Measurements from ENCODE around the gene GHRHR.

GRCh38 chr7:30933124-30933974 is 30.4 kb upstream of the GHRHR start:
- TF ChIP-seq POLR2A (IDR thresholded peaks at IDR 0.05) (no peak), CTCF (IDR thresholded peaks at IDR 0.05) (no peak), EP300 (IDR thresholded peaks at IDR 0.05) (no peak)
